Measurements from ENCODE around the gene EXOC6.
A peak's percentile ranks its signal among the peaks of the same experiment; 100 is the strongest.

EXOC6 gene

DNA sequence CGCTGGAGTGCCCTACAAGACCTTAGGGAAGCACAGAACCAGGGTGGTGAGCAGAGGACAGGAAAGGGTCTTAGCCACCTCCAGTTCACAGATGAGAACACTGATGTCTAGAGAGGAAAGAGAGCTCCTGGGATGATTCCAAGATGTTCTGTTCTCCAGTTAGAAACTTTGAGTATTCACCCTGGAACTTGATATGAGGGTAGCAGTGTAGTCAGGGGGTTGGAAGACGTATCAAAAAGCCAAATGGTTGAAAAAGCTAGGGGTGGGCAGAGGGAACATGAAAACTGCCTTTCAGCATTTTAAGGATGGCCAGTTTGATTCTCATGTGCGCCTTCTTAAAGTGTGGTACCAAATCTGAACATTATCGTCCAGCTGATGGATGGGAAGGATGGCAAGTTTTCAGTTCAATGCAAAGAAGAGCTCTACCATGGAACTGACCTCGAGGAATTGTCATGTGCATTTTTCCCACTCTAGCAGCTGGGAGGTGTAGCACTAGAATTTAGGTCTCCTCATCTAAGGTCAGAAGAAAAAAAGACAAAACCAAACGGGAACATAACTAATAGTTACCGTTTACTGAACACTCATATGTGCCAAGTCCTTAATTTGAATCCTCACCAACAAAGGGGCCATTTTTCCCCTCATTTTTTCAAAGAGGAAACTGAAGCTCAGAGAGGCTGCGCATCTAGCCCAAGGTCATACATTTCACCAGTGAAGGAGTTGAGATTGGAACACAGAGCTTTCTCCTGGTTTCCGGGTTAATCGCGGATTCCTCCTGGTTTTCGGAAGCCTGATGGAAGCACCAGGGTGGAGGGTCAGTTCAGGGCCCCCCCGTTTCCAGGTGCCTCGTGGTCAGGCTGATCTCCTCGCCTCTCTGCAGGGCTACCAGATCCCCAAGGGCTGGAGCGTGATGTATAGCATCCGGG, 219.4 kb downstream of the EXOC6 start:
- no peak for DNase-seq

DNA sequence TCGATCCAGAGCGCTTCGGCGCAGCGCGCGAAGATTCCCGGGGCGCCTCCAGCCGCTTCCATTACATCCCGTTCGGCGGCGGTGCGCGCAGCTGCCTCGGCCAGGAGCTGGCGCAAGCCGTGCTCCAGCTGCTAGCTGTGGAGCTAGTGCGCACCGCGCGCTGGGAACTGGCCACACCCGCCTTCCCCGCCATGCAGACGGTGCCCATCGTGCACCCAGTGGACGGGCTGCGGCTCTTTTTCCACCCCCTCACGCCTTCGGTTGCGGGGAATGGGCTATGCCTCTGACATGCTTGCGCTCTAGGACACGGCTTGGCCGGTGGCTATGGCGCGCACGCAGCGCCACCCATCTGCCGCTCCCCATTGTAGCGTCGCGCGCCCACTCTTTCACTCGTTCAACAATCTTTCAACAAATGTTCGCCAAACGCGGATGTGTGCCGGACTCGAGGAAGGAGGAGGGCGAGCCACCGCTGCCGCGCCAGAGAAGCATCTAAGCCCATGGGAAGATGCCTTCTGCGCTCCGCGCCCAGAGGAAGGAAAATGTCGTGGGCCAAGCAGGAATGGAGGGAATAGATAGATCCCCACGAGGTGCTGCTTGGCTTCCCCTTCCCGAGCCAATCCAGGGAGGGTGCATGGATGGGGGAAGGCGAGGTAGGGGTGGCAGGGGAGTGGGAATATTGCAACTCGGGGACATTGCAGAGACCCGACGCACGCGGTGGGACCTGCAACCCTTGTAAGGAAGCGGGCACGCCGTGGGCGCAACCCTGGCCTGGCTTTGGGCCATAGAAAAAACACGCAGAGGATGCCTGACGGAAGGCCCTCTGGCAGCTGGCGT, 220.3 kb downstream of the EXOC6 start:
- DNase-seq: no peak

GRCh38 chr10:93069245-93069561, 220.9 kb downstream of the EXOC6 start:
- no peak for DNase-seq

- no peak for DNase-seq
Observed at GRCh38 chr10:93070378-93071176, 222.3 kb downstream of the EXOC6 start.

DNA sequence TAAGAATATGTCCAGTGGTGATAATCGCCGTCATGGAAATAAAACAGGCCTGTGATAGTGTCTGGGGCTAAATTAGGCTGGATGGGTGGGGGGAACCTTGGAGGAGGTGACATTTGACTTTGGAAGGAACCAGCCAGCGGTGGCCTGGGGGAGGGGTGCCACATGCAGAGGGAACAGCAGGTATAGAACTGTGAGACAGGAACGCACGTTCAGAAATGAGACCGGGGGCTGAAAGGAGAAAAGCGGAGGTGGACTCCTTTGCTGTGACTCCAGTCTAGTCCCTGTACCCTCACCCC, 222.8 kb downstream of the EXOC6 start:
- no peak for DNase-seq

GRCh38 chr10:93071674-93072224, 223.4 kb downstream of the EXOC6 start:
- no peak for DNase-seq

DNA sequence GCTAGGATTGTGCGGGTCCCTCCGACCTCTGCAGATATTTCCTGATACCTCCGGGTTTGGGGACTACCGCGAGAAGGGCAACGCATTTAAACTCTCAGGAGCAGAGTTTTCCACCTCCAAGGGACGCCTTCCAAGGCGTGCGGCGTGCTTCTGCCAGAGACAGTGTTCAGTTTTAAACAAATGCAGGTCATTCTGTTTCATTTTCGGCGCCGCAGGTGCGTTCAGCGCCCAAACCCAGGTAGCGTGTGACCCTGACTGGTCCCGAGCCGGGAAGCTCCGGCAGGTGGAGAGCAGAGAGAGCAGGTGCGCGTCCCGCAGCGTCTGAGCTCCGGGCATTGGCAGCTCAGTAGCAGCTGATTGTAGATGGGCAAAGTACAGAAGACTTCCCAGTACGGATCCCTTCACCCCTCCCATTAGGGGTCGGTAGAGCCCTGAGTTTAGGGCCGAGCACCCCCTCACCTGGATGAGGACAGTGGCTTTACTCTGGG, 223.9 kb downstream of the EXOC6 start:
- DNase-seq: no peak

DNA sequence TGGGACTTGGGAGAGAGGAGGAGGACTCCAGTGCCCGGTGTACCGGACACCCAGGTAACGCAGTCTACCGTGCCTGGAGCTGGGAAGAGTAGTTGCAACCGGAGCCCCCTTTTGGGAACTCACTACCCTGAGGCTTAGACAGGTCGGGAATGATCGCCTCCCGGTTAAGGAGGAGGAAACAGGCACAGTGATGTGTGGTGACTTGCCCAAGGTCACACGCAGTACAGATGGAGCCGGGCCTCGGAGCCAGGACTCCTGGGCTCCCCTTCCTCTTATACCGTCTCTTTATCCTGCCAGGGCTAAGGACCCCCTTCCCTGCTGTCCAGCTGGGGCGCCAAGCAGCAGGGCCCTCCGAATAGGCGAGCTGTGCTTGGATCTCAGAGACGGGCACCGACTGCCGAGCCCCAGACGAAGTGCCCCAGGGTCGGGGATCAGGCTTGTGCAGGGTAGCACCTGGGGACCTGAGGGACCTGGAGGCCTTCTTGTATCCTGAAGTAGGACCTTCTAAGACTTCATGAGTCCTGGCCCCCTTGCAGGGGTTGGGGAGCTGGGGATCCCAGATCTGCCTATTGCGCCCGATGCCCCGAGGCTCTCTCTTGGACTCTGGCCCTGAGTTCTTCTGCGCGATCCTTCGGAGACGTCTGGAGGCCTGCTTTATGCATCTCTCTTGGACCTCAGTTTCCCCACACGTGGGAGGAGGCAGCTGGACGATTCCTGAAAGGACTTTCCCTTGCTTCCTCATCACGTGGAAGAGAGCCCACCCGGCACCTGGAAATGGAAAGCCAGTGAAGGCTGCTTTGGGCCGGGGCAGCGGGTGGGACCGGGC, 224.6 kb downstream of the EXOC6 start:
- DNase-seq: no peak

GRCh38 chr10:93073539-93074146, 225.3 kb downstream of the EXOC6 start, which contains the start of gene CYP26A1:
TSS of gene CYP26A1 (plus strand) at chr10:93073893. CDS start at chr10:93073935, 42 bp downstream.
- no peak for DNase-seq

- DNase-seq: no peak
Observed at GRCh38 chr10:93074147-93074596, 225.9 kb downstream of the EXOC6 start.

- DNase-seq: no peak
Observed at GRCh38 chr10:93074597-93075368, 226.5 kb downstream of the EXOC6 start.

- DNase-seq: no peak
Observed at GRCh38 chr10:93075369-93076221, 227.3 kb downstream of the EXOC6 start.

DNA sequence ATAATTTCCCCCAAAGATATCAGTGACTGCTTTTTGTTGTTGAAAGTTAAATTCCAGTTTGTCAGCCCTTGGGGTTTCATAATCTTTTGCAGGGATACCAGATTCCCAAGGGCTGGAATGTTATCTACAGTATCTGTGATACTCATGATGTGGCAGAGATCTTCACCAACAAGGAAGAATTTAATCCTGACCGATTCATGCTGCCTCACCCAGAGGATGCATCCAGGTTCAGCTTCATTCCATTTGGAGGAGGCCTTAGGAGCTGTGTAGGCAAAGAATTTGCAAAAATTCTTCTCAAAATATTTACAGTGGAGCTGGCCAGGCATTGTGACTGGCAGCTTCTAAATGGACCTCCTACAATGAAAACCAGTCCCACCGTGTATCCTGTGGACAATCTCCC, 228.6 kb downstream of the EXOC6 start:
- DNase-seq: no peak

DNA sequence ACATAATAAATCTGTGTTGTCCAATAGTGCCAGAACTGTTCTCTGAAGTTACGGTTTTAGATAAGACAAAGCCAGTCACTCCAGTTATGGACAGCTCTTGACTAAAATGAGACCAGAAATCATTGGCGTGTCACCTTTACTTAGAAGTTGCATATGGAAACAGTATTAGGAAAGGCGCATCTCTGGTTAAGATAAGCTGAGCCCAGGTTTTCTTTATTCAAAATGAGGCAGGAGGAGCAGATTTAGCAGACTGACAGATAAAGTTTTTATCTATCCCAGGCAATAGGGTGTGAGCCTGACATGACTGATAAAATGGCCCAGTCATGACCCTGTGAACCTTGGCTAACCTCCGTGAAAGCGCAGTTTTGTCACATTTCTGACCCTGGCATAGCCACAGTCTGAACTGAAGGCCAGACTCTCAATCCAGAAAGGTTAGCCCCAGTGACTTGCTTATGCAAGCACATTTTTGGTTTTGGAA, 229.6 kb downstream of the EXOC6 start:
- no peak for DNase-seq

DNA sequence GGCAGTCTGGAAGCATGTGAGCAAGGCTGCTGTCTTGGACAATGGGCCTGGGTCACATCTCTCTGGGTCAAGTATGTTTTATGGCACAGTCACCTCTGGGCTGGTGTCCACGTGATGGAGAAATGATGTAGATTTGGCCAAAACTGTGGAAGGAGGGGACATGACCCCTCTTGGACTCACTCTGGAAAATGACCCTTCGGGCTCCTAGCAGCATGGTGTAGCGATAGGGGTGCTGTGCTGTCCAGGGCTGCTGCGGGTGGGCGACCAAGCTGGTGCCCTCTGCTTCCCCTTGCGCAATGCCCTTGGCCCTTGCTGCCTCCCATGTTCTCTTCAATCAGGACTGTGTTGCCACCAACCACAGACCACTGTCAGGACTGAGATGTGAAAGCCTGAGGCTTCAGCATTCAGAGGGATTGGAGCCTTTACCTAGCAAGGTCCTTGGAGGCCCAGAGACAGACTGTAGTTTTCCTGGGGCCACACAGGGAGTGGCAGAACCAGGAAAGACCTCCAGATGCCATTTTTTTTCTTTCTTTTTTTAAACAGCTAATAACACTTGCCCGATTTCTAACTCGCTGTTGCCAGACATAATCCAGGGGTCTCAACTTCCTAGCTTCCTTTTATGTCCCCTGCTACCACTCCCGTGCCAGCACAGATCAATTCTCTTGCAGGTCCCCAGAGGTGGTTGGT, 231.5 kb downstream of the EXOC6 start:
- no peak for DNase-seq

GRCh38 chr10:93080350-93081046, 232.2 kb downstream of the EXOC6 start:
- peak; percentile 30 to 31 for DNase-seq

DNA sequence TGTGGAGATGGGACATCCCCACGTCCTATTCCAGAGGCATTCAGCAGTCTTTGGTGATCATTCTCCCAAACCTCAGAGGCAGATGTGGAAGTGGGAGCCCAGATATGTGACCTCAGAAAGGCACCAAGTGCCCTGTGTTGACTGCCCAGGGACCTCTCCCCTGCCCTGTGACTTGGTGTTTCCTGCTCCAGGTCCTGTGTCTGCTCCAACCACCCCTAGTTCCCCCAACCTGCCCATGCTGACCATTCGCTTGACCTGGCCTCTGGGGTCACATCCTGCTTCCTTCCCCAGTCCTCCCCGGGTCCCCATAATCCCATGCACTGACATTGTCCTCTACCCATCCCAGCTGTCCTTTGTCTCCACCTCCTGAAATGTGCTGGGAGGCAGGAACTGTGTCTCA, 233.0 kb downstream of the EXOC6 start:
- DNase-seq: no peak

DNA sequence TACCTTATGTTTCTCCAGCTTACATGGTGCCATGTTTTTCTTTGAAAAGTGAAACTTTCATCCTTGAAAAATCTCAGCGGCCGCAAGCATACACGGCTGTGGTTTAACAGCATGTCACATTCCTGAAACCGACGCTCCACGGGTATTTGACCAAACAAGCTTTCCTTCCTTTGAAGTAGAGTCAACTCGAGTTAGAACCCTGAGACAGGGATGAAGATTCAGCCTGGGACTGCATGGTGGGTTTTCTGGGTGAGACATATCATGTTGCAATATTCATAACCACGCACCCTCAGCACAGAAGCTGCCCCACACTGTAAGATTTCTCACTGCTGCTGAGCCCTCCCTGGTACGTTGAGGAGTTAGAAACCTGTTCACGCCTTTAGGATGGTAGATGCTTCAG, 233.5 kb downstream of the EXOC6 start:
- DNase-seq: no peak

Measured in activated CD4-positive, alpha-beta T cell treated with anti-CD3 and anti-CD28 coated beads, Interleukin-2, amount 50 U/mL, for 4 hours (primary cell).